AG09319 (cell line): ENCODE results near the gene IKZF3.

Experiments used
- DNase-seq: peaks from one replicate; pipeline ENCODE4 v3.0.0-alpha.2; 2010; ENCODE audit warnings: low read depth; ENCODE audit errors: extremely low read depth
- TF ChIP-seq, protein P1 (sequence below): IDR thresholded peaks from 2 replicates; pipeline ENCODE4 v1.5.1; 2011; ENCODE audit warnings: low read depth, mild to moderate bottlenecking, inconsistent platforms, low read length, moderate library complexity

Gene IKZF3

DNA sequence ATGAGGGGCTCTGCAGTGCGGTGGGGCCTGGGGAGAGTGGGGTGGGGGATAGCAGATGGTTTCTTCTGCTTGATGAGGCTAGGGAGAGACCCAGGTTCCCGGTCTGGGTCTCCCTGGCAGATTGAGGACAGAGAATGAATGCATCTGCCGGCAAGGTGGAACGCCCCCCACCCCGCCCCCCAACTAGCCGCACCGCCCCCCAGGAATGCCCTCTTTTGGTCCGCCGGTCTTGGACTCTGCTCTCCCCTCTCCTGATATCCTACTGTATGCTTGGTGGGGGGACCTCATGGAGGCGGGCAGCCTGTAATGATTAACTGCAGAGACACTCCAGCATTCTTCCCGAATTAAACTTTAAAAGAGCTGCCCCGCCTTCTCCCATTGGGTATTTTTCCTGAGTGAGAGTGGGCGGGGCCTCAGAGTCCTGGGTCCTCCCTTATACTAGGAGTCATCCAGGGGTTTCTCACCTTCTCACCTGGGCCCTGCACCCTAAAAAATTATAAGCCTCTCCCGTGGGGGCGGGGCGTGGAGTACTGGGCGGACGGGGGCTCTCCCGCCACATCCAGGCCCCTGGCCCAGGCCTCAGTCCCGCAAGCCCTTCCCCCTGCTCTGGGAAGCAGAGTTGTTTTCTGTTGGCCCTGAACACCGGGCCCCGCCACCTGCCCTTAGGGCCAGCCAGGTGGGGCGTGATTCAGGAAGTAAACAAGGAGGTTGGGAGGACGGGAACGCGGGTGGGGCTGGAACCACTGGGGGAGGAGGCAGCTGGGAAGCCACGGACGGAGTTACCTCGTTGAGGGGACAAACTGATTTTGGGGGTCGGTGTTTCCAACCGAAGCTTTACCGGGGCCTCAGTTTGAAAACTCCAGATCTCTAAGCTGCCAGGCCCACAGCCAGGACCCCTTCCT is 124.9 kb downstream of the IKZF3 start:
- TF ChIP-seq, protein P1, sequence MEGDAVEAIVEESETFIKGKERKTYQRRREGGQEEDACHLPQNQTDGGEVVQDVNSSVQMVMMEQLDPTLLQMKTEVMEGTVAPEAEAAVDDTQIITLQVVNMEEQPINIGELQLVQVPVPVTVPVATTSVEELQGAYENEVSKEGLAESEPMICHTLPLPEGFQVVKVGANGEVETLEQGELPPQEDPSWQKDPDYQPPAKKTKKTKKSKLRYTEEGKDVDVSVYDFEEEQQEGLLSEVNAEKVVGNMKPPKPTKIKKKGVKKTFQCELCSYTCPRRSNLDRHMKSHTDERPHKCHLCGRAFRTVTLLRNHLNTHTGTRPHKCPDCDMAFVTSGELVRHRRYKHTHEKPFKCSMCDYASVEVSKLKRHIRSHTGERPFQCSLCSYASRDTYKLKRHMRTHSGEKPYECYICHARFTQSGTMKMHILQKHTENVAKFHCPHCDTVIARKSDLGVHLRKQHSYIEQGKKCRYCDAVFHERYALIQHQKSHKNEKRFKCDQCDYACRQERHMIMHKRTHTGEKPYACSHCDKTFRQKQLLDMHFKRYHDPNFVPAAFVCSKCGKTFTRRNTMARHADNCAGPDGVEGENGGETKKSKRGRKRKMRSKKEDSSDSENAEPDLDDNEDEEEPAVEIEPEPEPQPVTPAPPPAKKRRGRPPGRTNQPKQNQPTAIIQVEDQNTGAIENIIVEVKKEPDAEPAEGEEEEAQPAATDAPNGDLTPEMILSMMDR: no peak
- DNase-seq: no peak

DNA sequence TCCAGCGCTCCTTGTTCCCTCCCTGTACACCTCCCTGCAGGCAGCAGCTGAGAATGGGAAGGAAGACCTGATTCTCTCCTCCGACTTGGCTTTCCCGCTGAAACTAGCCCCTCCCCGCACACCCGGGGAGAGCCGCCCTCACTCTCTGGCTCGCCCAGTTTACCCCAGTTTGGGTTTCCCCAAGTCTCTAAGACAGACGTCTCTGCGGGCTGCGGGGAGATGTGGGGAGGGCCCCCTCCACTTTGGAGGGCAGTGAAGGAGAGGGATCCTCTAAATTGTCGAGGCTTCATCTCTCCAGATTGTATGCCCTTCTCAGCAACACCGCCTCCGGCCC is 125.6 kb downstream of the IKZF3 start:
- DNase-seq: no peak
- TF ChIP-seq, protein P1: no peak

GRCh38 chr17:39737760-39738567 is 126.1 kb downstream of the IKZF3 start, which contains the start of gene GRB7:
TSS of gene GRB7 (plus strand) at chr17:39737938. CDS start at chr17:39742302, 4,364 bp downstream.
- no peak for DNase-seq
- TF ChIP-seq, protein P1: no peak

DNA sequence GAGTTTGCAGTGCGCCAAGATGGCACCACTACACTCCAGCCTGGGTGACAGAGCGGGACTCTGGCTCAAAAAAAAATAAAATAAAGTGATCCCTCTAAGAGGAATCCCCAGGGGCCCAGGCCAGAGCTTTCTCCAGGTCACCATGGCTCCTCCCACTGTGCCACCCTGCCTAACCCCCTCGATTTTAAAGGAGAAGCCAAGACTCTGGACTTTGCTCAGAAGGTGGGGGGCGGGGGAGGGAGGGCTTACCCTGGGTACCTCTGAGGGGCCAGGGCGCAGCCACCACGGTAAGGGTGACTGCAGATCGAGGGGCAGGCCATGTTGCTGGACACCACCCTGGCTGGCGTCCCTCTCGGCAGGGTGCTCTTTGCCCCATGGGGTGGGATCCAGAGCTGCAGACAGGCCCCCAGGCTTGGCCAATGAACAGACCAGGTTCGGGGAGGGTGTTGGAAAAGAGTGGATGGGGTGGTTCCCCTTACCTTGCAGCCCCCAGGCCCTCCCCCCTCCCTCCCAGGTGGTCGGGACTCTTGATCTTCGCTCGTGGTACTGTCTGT is 126.8 kb downstream of the IKZF3 start:
- no peak for DNase-seq
- TF ChIP-seq, protein P1: no peak

DNA sequence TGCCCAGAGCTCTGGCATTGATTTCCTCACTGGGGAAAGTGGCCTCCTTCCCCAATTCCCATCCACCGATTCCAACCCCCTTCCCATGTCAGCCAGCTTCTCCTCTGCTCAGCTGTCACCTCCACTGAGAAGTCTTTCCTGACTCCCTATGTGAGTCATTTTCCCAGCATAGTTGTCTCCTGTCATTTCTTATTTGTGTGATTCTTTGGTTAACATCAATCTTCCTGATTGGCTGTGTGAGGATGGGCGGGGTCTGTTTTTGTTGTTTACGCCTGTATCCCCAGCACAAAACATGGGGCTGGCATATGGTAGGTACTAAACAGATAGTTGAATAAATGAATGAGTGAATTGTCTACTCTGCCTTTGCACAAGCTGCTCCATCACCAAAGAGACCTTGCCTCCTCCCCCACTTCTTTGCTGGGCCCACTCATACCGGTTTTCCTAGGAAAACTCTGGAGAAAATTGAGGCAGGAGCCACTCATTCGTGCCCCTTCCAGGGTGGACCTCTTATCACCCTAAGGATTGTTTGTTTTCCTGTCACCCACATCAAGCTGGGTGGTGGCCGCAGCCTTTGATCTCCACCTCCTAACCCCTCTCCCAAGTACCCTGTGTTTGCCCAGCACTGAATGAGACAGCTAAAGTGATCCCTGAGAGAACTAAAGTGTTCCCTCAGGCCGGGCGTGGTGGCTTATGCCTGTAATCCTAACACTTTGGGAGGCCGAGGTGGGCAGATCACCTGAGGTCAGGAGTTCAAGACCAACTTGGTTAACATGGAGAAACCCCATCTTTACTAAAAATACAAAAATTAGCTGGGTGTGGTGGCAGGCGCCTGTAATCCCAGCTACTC is 127.6 kb downstream of the IKZF3 start:
- DNase-seq: no peak
- TF ChIP-seq, protein P1: no peak

DNA sequence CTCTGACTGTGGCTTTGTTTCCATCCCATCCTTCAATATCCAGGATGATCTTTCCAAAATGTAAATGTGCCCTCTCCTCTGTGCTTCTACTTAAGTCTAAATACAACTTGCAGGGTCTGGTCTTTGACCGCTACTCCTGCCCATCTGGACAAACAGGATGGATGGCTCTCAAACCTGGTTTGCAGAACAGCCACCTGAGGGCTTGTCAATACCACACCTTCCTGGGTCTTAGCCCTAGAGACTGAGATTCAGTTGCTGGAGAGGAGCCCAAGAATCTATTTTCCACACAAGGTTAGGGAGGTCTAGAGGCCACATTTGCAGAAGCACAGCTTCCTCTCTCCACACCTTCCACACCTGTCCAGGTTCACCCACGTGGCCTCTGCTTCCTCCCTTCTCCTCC is 128.2 kb downstream of the IKZF3 start:
- DNase-seq: no peak
- TF ChIP-seq, protein P1: no peak
